ENCODE measurements around the gene CCL17. TPM values are rescaled to one million over a fixed set of nuclear protein-coding genes. Genes with fewer than 3 reads are reported as not detected.
"Not testable (repeated sequence)": the region's sequence is repeated elsewhere in the genome, so short reads cannot be mapped to it uniquely, and the experiment has no call there.

CCL17 gene
- total and polyA plus RNA-seq, 8 donors, result 1.1 TPM; not detected in 7

- Histone ChIP-seq H3K27me3 (no peaks in the 10 kb centered on the region), H3K4me3 (no peak overlapping the region), H3K4me1 (peaks cover 0 to 2% (median 0%) of the 10 kb centered on the region in 3 donors), H3K27ac (no peak overlapping the region), H3K36me3 (no peaks in the 10 kb centered on the region), H3K9me3 (no peaks in the 10 kb centered on the region)
- no peak for DNase-seq
- no peak for FAIRE-seq
- 73 to 80% methylated on average over 5 of the region's 5 CpGs for WGBS, 2 donors
- no peak for TF ChIP-seq CTCF (IDR thresholded peaks at IDR 0.05)
- ATAC-seq, result no peak
- intact Hi-C loops (cut with DNase I), result no loop called here
Observed at GRCh38 chr16:57395026-57395425, 9.5 kb upstream of the CCL17 start.

GRCh38 chr16:57396786-57397185, 7.8 kb upstream of the CCL17 start:
- intact Hi-C loops (cut with DNase I), result no loop called here
- Histone ChIP-seq H3K9me3 (no peaks in the 10 kb centered on the region), H3K4me3 (no peak overlapping the region), H3K36me3 (no peaks in the 10 kb centered on the region), H3K4me1 (peaks cover 0 to 2% (median 0%) of the 10 kb centered on the region in 3 donors), H3K27ac (no peak overlapping the region), H3K27me3 (no peaks in the 10 kb centered on the region)
- WGBS, 2 donors, result 82 to 87% methylated on average over 4 of the region's 4 CpGs
- DNase-seq, result no peak
- no peak for FAIRE-seq
- TF ChIP-seq CTCF (IDR thresholded peaks at IDR 0.05), result no peak
- ATAC-seq, result no peak

GRCh38 chr16:57397493-57397892, 7.1 kb upstream of the CCL17 start:
- H3K4me3 ChIP-seq; H3K27me3 ChIP-seq; H3K27ac ChIP-seq; H3K9me3 ChIP-seq; intact Hi-C loops (cut with DNase I); H3K4me1 ChIP-seq; DNase-seq; FAIRE-seq; ATAC-seq; H3K36me3 ChIP-seq: not testable (repeated sequence)
- WGBS, 2 donors, result 75 to 84% methylated on average over 4 of the region's 4 CpGs

- no peak for TF ChIP-seq CTCF (IDR thresholded peaks at IDR 0.05)
- Histone ChIP-seq H3K4me3 (no peak overlapping the region), H3K9me3 (no peaks in the 10 kb centered on the region), H3K36me3 (no peaks in the 10 kb centered on the region), H3K27me3 (no peaks in the 10 kb centered on the region), H3K27ac (no peak overlapping the region), H3K4me1 (no peaks in the 10 kb centered on the region)
- no peak for FAIRE-seq
- WGBS, 2 donors, result 49 to 55% methylated on average over 7 of the region's 7 CpGs
- DNase-seq, result no peak
- no peak for ATAC-seq
- intact Hi-C loops (cut with DNase I), result no loop called here
Observed at GRCh38 chr16:57401943-57402640, 2.5 kb upstream of the CCL17 start.

GRCh38 chr16:57405097-57405496, 530 bp downstream of the CCL17 start:
- WGBS, 2 donors, result 71 to 85% methylated on average over 3 of the region's 3 CpGs
- Histone ChIP-seq H3K27ac (no peak overlapping the region), H3K36me3 (no peaks in the 10 kb centered on the region), H3K27me3 (no peaks in the 10 kb centered on the region), H3K4me3 (no peak overlapping the region), H3K9me3 (no peaks in the 10 kb centered on the region), H3K4me1 (no peaks in the 10 kb centered on the region)
- TF ChIP-seq CTCF (IDR thresholded peaks at IDR 0.05), result no peak
- intact Hi-C loops (cut with DNase I), result no loop called here
- DNase-seq (no peak), FAIRE-seq (no peak), ATAC-seq (no peak)

All from pancreas (tissue), 10 donors.